Activated T-cell treated with anti-CD3 and anti-CD28 coated beads, Interleukin-2, amount 50 U/mL, for 1 hour (primary cell): ENCODE measurements around the gene SLIT1.

ENCODE experiments used
- DNase-seq: peaks from one replicate; pipeline ENCODE4 v3.0.0-alpha.2; 2020

The SLIT1 gene

GRCh38 chr10:96955794-96956193 is 230.0 kb downstream of the SLIT1 start:
- DNase-seq = no peak

- DNase-seq = no peak
Measured at GRCh38 chr10:96951954-96952353, 233.8 kb downstream of the SLIT1 start.

DNA sequence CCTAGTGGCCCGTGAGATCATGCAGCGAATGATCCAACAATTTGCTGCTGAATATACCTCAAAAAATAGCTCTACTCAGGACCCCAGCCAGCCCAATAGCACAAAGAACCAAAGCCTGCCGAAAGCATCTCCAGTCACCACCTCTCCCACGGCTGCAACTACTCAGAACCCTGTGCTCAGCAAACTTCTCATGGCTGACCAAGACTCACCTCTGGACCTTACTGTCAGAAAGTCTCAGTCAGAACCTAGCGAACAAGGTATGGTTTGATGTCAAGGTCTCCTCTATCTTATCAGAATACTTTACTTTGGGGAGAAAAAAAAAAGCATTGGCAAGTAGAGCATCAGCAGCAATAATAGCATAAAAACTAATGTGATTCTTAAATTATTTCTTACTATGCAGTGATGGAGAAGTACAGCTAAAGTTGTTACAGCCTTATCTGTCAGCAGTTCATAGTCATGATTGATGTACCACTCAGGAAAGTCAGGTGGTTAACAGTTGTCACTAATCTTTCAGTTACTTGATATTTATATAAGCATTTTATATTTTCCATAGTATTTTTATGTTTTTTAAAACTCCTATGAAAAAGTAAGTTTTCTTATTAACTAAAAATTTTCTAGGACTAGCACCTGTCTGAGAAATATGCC is 236.6 kb downstream of the SLIT1 start:
- DNase-seq = no peak
